ENCODE data around the gene SNX5. TPM values are rescaled to one million over a fixed set of nuclear protein-coding genes. Genes with fewer than 3 reads are reported as not detected.

The SNX5 gene
- total and polyA plus RNA-seq, 2 of the 13 experiments (the other 11 are each of a cell fraction or from before 2014, with no cell fraction given): 664 to 1,040 TPM

GRCh38 chr20:17892189-17892938, 76.2 kb downstream of the SNX5 start (continued):
- TF ChIP-seq MED8 (CRISPR knock-in tag; IDR thresholded peaks at IDR 0.05; ENCODE audit: insufficient replicate concordance): no peak
- TF ChIP-seq MTERF4 (CRISPR knock-in tag; IDR thresholded peaks at IDR 0.05): no peak
- 0 out of 2 replicates have a peak, but pooled peaks have one; percentile 54 for TF ChIP-seq HMGXB3 (CRISPR knock-in tag; IDR thresholded peaks at IDR 0.05; ENCODE audit: borderline replicate concordance)
- TF ChIP-seq ZNF441 (CRISPR knock-in tag; IDR thresholded peaks at IDR 0.05; ENCODE audit: borderline replicate concordance): no peak
- no peak for TF ChIP-seq MEF2D (CRISPR knock-in tag; IDR thresholded peaks at IDR 0.05)
- TF ChIP-seq, protein P1, sequence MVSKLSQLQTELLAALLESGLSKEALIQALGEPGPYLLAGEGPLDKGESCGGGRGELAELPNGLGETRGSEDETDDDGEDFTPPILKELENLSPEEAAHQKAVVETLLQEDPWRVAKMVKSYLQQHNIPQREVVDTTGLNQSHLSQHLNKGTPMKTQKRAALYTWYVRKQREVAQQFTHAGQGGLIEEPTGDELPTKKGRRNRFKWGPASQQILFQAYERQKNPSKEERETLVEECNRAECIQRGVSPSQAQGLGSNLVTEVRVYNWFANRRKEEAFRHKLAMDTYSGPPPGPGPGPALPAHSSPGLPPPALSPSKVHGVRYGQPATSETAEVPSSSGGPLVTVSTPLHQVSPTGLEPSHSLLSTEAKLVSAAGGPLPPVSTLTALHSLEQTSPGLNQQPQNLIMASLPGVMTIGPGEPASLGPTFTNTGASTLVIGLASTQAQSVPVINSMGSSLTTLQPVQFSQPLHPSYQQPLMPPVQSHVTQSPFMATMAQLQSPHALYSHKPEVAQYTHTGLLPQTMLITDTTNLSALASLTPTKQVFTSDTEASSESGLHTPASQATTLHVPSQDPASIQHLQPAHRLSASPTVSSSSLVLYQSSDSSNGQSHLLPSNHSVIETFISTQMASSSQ (IDR thresholded peaks at IDR 0.05; ENCODE audit: low read depth): 0 out of 2 replicates have a peak, but pooled peaks have one; percentile 10
- TF ChIP-seq, protein P1 (CRISPR knock-in tag; IDR thresholded peaks at IDR 0.05; ENCODE audit: borderline replicate concordance): no peak; the same call in 1 of the 2 replicates
- TF ChIP-seq, protein P2, sequence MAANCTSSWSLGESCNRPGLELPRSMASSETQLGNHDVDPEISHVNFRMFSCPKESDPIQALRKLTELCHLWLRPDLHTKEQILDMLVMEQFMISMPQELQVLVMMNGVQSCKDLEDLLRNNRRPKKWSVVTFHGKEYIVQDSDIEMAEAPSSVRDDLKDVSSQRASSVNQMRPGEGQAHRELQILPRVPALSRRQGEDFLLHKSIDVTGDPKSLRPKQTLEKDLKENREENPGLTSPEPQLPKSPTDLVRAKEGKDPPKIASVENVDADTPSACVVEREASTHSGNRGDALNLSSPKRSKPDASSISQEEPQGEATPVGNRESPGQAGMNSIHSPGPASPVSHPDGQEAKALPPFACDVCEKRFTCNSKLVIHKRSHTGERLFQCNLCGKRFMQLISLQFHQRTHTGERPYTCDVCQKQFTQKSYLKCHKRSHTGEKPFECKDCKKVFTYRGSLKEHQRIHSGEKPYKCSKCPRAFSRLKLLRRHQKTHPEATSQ (CRISPR knock-in tag; IDR thresholded peaks at IDR 0.05; ENCODE audit: borderline replicate concordance): 0 out of 2 replicates have a peak, but pooled peaks have one; percentile 45
- TF ChIP-seq BCL6 (CRISPR knock-in tag; IDR thresholded peaks at IDR 0.05): peak; percentile 69
- TF ChIP-seq ZNF18 (CRISPR knock-in tag; IDR thresholded peaks at IDR 0.05; ENCODE audit: insufficient replicate concordance): no peak
- peak; percentile 83 for TF ChIP-seq HNF4G (IDR thresholded peaks at IDR 0.05; ENCODE audit: borderline replicate concordance, low read depth, low read length)
- TF ChIP-seq HNF4G (CRISPR knock-in tag; IDR thresholded peaks at IDR 0.05; ENCODE audit: borderline replicate concordance, low read depth): 0 out of 2 replicates have a peak, but pooled peaks have one; percentile 46
- 0 out of 2 replicates have a peak, but pooled peaks have one; percentile 20 for TF ChIP-seq SMYD3 (CRISPR knock-in tag; IDR thresholded peaks at IDR 0.05)
- no peak for TF ChIP-seq FOXC1 (CRISPR knock-in tag; IDR thresholded peaks at IDR 0.05; ENCODE audit: borderline replicate concordance)
- no peak for TF ChIP-seq SRY (CRISPR knock-in tag; IDR thresholded peaks at IDR 0.05)
